Amygdala (tissue), 56 donors: ENCODE data around the gene PAX6.

Source experiments
- DNase-seq, 56 donors: peaks; one replicate each; lab custom pipeline; 2025; lab: John Stamatoyannopoulos, UW

PAX6 gene

GRCh38 chr11:31822927-31823643, 12.0 kb upstream of the PAX6 start:
- no peak for DNase-seq

GRCh38 chr11:31822175-31822926, 11.2 kb upstream of the PAX6 start:
- DNase-seq = no peak

- no peak for DNase-seq
These were observed 10.6 kb upstream of the PAX6 start for GRCh38 chr11:31821766-31822165.

- no peak for DNase-seq
These were observed 10.2 kb upstream of the PAX6 start for GRCh38 chr11:31821235-31821764.

- no peak for DNase-seq
These were observed 9.3 kb upstream of the PAX6 start for GRCh38 chr11:31820438-31820818.

- no peak for DNase-seq
These were observed 8.7 kb upstream of the PAX6 start for GRCh38 chr11:31819621-31820437.

GRCh38 chr11:31818874-31819331, 7.8 kb upstream of the PAX6 start:
- no peak for DNase-seq

- DNase-seq = no peak
These were observed 7.3 kb upstream of the PAX6 start for GRCh38 chr11:31818425-31818755.

GRCh38 chr11:31817621-31818424, 6.7 kb upstream of the PAX6 start:
- DNase-seq = peak in 19 of 56 donors; percentile 22 to 76 (median 55)

GRCh38 chr11:31817054-31817620, 6.0 kb upstream of the PAX6 start:
- no peak for DNase-seq

- peak in 1 of 56 donors; percentile 28 for DNase-seq
These were observed 5.4 kb upstream of the PAX6 start for GRCh38 chr11:31816468-31817053.

GRCh38 chr11:31815711-31816467, 4.8 kb upstream of the PAX6 start:
- peak in 1 of 56 donors; percentile 29 for DNase-seq

- DNase-seq = peak in 5 of 56 donors; percentile 30 to 66 (median 40)
These were observed 3.2 kb upstream of the PAX6 start for GRCh38 chr11:31814176-31814868.

- peak in 4 of 56 donors; percentile 42 to 66 (median 52) for DNase-seq
These were observed 2.5 kb upstream of the PAX6 start for GRCh38 chr11:31813391-31814175.

GRCh38 chr11:31812383-31813381, 1.6 kb upstream of the PAX6 start:
- DNase-seq = peak in 1 of 56 donors; percentile 49
